ENCODE data around the gene TECR. TPM values are rescaled to one million over a fixed set of nuclear protein-coding genes. Genes with fewer than 3 reads are reported as not detected.
A peak's percentile ranks its signal among the peaks of the same experiment; 100 is the strongest.

The TECR gene
- total and polyA plus RNA-seq, 9 of the 15 experiments (the other 6 are each of a cell fraction or from before 2014, with no cell fraction given), result 29.3 to 211 (median 81.4) TPM

GRCh38 chr19:14510311-14511228 lies 18.8 kb upstream of the TECR start (continued):
- TF ChIP-seq ZNF318 (IDR thresholded peaks at IDR 0.05; ENCODE audit: borderline replicate concordance in 1 of 2, low read depth in 1 of 2) (peak in 1 of 2 experiments; percentile 67; a peak in 2 of 4 replicates), HEY1 (CRISPR knock-in tag; IDR thresholded peaks at IDR 0.05; ENCODE audit: borderline replicate concordance) (no peak), MXD1 (CRISPR knock-in tag; IDR thresholded peaks at IDR 0.05; ENCODE audit: borderline replicate concordance, poor library complexity, severe bottlenecking) (no peak), ZBTB5 (IDR thresholded peaks at IDR 0.05) (no peak), CHAMP1 (IDR thresholded peaks at IDR 0.05) (no peak), ZNF277 (CRISPR knock-in tag; IDR thresholded peaks at IDR 0.05; ENCODE audit: borderline replicate concordance) (no peak), ETV5 (CRISPR knock-in tag; IDR thresholded peaks at IDR 0.05; ENCODE audit: low read depth) (no peak), SREBF2 (CRISPR knock-in tag; IDR thresholded peaks at IDR 0.05) (no peak), XRCC3 (IDR thresholded peaks at IDR 0.05) (no peak), SMARCB1 (IDR thresholded peaks at IDR 0.05; ENCODE audit: insufficient read length, low read depth) (no peak), CC2D1A (IDR thresholded peaks at IDR 0.05) (no peak)
